Nephron (organoid): ENCODE measurements around the gene IGFBP5.
A peak's percentile ranks its signal among the peaks of the same experiment; 100 is the strongest.

Experiments used
- H3K27ac Mint-ChIP-seq, 3 experiments: 2 replicates each; pipeline ENCODE4 v1.8.0; 2020; ENCODE audit warnings: mixed read lengths in 3 of 3, mild to moderate bottlenecking in 2 of 3, moderate library complexity in 1 of 3
- H3K27me3 Mint-ChIP-seq: 2 replicates; pipeline ENCODE4 v1.8.0; 2021; ENCODE audit warnings: low read depth, mild to moderate bottlenecking, moderate library complexity, mixed read lengths
- H3K36me3 Mint-ChIP-seq: 2 replicates; pipeline ENCODE4 v1.8.0; 2020; ENCODE audit warnings: low read depth, mixed read lengths
- H3K4me1 Mint-ChIP-seq: 2 replicates; pipeline ENCODE4 v1.8.0; 2020; ENCODE audit warnings: mixed read lengths
- H3K4me3 Mint-ChIP-seq, 3 experiments: 2 replicates each; pipeline ENCODE4 v1.8.0; 2020; ENCODE audit warnings: mild to moderate bottlenecking in 3 of 3, mixed read lengths in 3 of 3, moderate library complexity in 2 of 3
- H3K9me3 Mint-ChIP-seq: 2 replicates; pipeline ENCODE4 v1.8.0; 2020; ENCODE audit warnings: mixed read lengths
- TF ChIP-seq, protein P1 (sequence below), 3 experiments: fragments of 200-600 bp; sonication (generic); IDR thresholded peaks; one replicate each; pipeline ENCODE4 v1.5.0; 2021; ENCODE audit warnings: antibody characterized with exemption in 3 of 3; ENCODE audit not compliant: unreplicated experiment in 3 of 3

IGFBP5 gene

DNA sequence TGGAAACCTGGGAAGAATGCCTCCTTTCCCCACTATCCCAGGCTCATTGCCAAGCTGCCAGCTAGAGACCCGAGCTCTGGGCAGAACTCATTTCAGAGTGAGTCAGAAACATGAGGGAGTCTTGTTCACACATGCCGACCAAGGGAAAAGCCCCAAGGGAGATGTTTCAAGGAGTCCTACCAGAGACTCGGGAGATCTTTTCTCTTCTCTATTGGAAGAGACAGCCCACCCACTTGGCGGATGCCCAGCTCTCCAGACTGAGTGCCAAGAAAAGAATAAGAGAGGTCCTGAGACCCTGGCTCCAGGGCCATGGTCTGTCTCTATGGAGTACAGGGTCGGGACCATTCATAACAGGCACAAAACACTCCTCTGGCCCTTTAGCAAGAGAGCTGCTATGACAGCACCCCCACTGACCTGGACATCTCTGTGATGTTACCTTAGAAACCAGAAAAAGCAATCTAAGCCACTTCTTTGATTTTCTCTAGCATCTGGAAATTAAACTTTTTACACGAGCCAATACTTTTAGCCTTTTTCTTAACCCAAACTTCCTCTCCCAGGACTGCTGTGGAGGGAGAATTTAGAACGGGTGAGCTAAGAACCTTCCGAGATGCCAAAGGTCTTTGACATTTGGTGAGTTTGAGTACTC, 18.5 kb upstream of the IGFBP5 start:
- peak overlapping the region in 1 of 3 experiments; percentile 4 for H3K4me3 Mint-ChIP-seq
- TF ChIP-seq, protein P1, sequence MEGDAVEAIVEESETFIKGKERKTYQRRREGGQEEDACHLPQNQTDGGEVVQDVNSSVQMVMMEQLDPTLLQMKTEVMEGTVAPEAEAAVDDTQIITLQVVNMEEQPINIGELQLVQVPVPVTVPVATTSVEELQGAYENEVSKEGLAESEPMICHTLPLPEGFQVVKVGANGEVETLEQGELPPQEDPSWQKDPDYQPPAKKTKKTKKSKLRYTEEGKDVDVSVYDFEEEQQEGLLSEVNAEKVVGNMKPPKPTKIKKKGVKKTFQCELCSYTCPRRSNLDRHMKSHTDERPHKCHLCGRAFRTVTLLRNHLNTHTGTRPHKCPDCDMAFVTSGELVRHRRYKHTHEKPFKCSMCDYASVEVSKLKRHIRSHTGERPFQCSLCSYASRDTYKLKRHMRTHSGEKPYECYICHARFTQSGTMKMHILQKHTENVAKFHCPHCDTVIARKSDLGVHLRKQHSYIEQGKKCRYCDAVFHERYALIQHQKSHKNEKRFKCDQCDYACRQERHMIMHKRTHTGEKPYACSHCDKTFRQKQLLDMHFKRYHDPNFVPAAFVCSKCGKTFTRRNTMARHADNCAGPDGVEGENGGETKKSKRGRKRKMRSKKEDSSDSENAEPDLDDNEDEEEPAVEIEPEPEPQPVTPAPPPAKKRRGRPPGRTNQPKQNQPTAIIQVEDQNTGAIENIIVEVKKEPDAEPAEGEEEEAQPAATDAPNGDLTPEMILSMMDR (IDR thresholded peaks at IDR 0.05; ENCODE audit: unreplicated experiment in 3 of 3) = no peak
- H3K36me3 Mint-ChIP-seq = no peaks in the 10 kb centered on the region
- peaks cover 66% of the 10 kb centered on the region for H3K4me1 Mint-ChIP-seq
- H3K27ac Mint-ChIP-seq = peak overlapping the region in 2 of 3 experiments; percentile 85 to 94
- peaks cover 5% of the 10 kb centered on the region for H3K9me3 Mint-ChIP-seq
- H3K27me3 Mint-ChIP-seq = no peaks in the 10 kb centered on the region

DNA sequence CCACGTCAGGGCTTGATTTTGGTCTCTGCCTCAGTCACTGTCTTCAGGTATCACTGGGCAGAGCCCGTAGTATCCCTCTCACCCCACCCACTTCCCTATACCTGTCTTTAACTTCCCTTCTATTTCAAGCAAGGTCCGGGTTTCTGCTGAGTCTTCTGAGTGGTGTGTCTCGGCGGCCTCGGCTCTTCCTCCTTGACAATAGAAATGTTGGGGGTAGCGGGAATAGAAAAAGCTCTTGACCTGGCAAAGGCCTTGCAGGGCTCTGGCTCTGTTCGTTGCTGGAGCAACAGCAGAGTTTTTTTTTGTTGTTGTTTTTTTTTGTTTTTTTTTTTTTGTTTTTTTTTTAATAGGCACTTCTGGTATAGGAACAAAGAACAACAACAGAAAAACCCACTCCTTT, 16.0 kb upstream of the IGFBP5 start:
- Mint-ChIP-seq H3K4me1 (peaks cover 54% of the 10 kb centered on the region), H3K9me3 (peaks cover 9% of the 10 kb centered on the region), H3K36me3 (no peaks in the 10 kb centered on the region), H3K27ac (peak overlapping the region; percentile 88 to 98 (median 97)), H3K27me3 (no peaks in the 10 kb centered on the region), H3K4me3 (no peak overlapping the region)
- TF ChIP-seq, protein P1 (IDR thresholded peaks at IDR 0.05; ENCODE audit: unreplicated experiment in 3 of 3) = no peak

DNA sequence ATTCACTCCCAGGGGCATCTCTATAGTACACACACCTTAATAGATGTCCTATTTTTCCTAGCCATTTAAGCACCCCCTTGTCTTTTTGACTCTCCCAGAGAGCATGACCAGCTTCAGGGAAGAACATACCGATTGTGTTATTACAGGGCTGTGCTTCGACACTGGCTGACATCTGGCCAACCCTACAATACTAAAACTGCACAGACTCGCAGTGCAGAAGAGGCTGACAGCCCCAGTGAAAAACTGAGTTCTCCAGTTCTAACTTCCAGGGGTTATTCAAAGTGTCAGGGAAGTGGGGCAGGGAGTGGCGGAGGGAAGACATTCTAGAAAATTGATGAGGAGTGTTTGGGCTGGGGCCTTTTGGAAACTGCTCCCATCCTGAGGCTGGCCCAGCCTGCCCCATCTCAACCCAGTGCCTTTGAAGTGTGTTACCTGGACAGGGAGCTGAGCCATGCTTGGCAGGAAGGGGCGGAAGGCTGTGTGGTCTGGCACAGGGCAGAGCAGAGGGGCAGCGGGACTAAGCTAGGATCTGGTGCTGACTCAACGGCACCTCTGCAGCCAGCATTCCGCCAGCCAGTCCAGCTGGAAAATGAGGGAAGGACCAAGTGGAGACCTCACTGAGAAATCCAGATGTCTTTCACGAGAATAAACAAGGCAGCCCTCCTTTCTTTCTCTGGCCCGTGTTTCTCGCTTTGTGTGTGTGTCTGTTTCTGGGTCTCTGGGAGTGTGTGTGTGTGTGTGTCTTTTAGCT, 15.4 kb upstream of the IGFBP5 start:
- TF ChIP-seq, protein P1 (IDR thresholded peaks at IDR 0.05; ENCODE audit: unreplicated experiment in 3 of 3) = no peak
- H3K36me3 Mint-ChIP-seq = no peaks in the 10 kb centered on the region
- peaks cover 48% of the 10 kb centered on the region for H3K4me1 Mint-ChIP-seq
- peak overlapping the region; percentile 88 to 98 (median 97) for H3K27ac Mint-ChIP-seq
- no peak overlapping the region for H3K4me3 Mint-ChIP-seq
- peaks cover 9% of the 10 kb centered on the region for H3K9me3 Mint-ChIP-seq
- no peaks in the 10 kb centered on the region for H3K27me3 Mint-ChIP-seq

DNA sequence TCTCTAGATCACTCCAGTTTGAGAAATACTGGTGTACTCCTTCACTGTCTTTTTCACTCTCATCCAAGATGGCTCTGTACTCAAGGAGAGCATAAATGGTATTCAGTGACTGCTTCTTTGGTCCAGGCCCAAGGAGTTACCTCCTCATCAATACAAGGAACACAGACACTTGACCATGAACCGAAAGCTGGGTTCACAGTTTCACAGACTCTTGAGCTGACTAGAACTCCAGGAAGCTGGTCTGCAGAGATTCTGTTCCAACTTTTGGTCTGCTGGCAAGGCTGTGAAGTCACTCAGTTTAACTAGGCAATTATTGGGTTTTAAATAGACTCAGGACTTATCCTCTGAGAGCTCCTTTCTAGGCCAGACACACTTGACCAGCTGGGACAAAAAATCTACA, 7.4 kb upstream of the IGFBP5 start:
- H3K36me3 Mint-ChIP-seq = no peaks in the 10 kb centered on the region
- peaks cover 5% of the 10 kb centered on the region for H3K4me1 Mint-ChIP-seq
- H3K27ac Mint-ChIP-seq = peak overlapping the region in 1 of 3 experiments; percentile 29
- no peaks in the 10 kb centered on the region for H3K9me3 Mint-ChIP-seq
- no peak overlapping the region for H3K4me3 Mint-ChIP-seq
- TF ChIP-seq, protein P1 (IDR thresholded peaks at IDR 0.05; ENCODE audit: unreplicated experiment in 3 of 3) = no peak
- H3K27me3 Mint-ChIP-seq = no peaks in the 10 kb centered on the region

DNA sequence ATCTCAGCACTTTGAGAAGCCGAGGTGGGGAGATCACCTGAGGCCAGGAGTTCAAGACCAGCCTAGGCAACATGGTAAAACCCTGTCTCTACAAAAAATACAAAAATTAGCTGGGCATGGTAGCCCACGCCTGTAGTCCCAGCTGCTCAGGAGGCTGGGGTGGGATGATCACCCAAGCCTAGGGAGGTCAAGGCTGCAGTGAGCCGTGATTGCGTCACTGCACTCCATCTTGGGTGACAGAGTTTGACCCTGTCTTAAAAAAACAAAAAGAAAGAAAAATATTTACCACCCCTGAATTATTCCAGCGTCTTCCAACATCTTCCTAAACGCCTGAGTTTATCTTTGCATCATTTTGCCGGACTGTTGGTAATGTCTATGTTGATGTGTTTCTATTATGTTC, 6.2 kb upstream of the IGFBP5 start:
- H3K36me3 Mint-ChIP-seq = no peaks in the 10 kb centered on the region
- no peaks in the 10 kb centered on the region for H3K9me3 Mint-ChIP-seq
- H3K4me1 Mint-ChIP-seq = peaks cover 5% of the 10 kb centered on the region
- TF ChIP-seq, protein P1 (IDR thresholded peaks at IDR 0.05; ENCODE audit: unreplicated experiment in 3 of 3) = no peak
- no peak overlapping the region for H3K4me3 Mint-ChIP-seq
- H3K27me3 Mint-ChIP-seq = no peaks in the 10 kb centered on the region
- peak overlapping the region in 2 of 3 experiments; percentile 56 to 59 for H3K27ac Mint-ChIP-seq
